ENCODE results near the gene LOXL1. TPM values are rescaled to one million over a fixed set of nuclear protein-coding genes. Genes with fewer than 3 reads are reported as not detected.

LOXL1 gene
- total RNA-seq, 1 donor from 2014 or later = 31.9 TPM

GRCh38 chr15:73925848-73926218 is 429 bp upstream of the LOXL1 start:
- Histone ChIP-seq H3K9me3 (replicated peaks) (no peaks in the 10 kb centered on the region), H3K27me3 (ENCODE audit: low read depth) (peaks cover 36% of the 10 kb centered on the region), H3K4me3 (peak overlapping the region; percentile 77), H3K36me3 (no peaks in the 10 kb centered on the region), H3K4me1 (peaks cover 99% of the 10 kb centered on the region), H3K27ac (replicated peaks) (peak overlapping the region; percentile 87)
- intact Hi-C loops (cut with micrococcal nuclease) = no loop called here
- no peak for DNase-seq
- TF ChIP-seq, protein P1, sequence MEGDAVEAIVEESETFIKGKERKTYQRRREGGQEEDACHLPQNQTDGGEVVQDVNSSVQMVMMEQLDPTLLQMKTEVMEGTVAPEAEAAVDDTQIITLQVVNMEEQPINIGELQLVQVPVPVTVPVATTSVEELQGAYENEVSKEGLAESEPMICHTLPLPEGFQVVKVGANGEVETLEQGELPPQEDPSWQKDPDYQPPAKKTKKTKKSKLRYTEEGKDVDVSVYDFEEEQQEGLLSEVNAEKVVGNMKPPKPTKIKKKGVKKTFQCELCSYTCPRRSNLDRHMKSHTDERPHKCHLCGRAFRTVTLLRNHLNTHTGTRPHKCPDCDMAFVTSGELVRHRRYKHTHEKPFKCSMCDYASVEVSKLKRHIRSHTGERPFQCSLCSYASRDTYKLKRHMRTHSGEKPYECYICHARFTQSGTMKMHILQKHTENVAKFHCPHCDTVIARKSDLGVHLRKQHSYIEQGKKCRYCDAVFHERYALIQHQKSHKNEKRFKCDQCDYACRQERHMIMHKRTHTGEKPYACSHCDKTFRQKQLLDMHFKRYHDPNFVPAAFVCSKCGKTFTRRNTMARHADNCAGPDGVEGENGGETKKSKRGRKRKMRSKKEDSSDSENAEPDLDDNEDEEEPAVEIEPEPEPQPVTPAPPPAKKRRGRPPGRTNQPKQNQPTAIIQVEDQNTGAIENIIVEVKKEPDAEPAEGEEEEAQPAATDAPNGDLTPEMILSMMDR (IDR thresholded peaks at IDR 0.05; ENCODE audit: borderline replicate concordance) = no peak

DNA sequence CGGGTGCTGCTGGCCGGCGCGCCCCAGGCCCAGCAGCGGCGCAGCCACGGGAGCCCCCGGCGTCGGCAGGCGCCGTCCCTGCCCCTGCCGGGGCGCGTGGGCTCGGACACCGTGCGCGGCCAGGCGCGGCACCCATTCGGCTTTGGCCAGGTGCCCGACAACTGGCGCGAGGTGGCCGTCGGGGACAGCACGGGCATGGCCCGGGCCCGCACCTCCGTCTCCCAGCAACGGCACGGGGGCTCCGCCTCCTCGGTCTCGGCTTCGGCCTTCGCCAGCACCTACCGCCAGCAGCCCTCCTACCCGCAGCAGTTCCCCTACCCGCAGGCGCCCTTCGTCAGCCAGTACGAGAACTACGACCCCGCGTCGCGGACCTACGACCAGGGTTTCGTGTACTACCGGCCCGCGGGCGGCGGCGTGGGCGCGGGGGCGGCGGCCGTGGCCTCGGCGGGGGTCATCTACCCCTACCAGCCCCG is 777 bp downstream of the LOXL1 start:
- H3K4me1 ChIP-seq = peaks cover 94% of the 10 kb centered on the region
- peaks cover 36% of the 10 kb centered on the region for H3K27me3 ChIP-seq (ENCODE audit: low read depth)
- H3K4me3 ChIP-seq = peak overlapping the region; percentile 77
- TF ChIP-seq, protein P1 (IDR thresholded peaks at IDR 0.05; ENCODE audit: borderline replicate concordance) = no peak
- no peaks in the 10 kb centered on the region for H3K36me3 ChIP-seq
- intact Hi-C loops (cut with micrococcal nuclease) = no loop called here
- peak overlapping the region; percentile 87 for H3K27ac ChIP-seq (replicated peaks)
- H3K9me3 ChIP-seq (replicated peaks) = no peaks in the 10 kb centered on the region
- DNase-seq = peak; percentile 72

GRCh38 chr15:73927476-73928240 is 1.4 kb downstream of the LOXL1 start:
- Histone ChIP-seq H3K36me3 (no peaks in the 10 kb centered on the region), H3K9me3 (replicated peaks) (no peaks in the 10 kb centered on the region), H3K4me1 (peaks cover 94% of the 10 kb centered on the region), H3K27me3 (ENCODE audit: low read depth) (peaks cover 36% of the 10 kb centered on the region), H3K27ac (replicated peaks) (peak overlapping the region; percentile 87), H3K4me3 (peak overlapping the region; percentile 77)
- TF ChIP-seq, protein P1 (IDR thresholded peaks at IDR 0.05; ENCODE audit: borderline replicate concordance) = peak; percentile 60
- intact Hi-C loops (cut with micrococcal nuclease) = no loop called here
- peak; percentile 65 for DNase-seq

DNA sequence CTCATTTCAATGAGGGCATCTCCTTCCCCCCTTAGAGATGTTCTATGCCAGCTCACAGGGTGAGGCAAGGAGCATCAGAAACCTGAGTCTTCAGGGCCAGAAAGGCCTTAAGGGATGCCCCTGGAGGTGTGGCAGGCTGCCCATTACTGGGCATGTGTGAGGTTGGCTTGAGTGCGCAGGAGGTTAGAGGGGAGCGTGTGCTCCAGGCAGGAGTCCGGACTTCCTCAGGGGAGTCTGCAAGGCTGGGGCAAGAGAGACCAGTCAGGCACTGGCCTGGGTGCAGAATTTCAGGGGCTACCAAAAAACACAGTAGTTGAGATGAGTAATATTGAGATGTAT is 1.9 kb downstream of the LOXL1 start:
- intact Hi-C loops (cut with micrococcal nuclease) = no loop called here
- peak overlapping the region; percentile 77 for H3K4me3 ChIP-seq
- H3K4me1 ChIP-seq = peaks cover 90% of the 10 kb centered on the region
- no peaks in the 10 kb centered on the region for H3K9me3 ChIP-seq (replicated peaks)
- peaks cover 36% of the 10 kb centered on the region for H3K27me3 ChIP-seq (ENCODE audit: low read depth)
- TF ChIP-seq, protein P1 (IDR thresholded peaks at IDR 0.05; ENCODE audit: borderline replicate concordance) = no peak
- peak overlapping the region; percentile 87 for H3K27ac ChIP-seq (replicated peaks)
- H3K36me3 ChIP-seq = no peaks in the 10 kb centered on the region
- no peak for DNase-seq

DNA sequence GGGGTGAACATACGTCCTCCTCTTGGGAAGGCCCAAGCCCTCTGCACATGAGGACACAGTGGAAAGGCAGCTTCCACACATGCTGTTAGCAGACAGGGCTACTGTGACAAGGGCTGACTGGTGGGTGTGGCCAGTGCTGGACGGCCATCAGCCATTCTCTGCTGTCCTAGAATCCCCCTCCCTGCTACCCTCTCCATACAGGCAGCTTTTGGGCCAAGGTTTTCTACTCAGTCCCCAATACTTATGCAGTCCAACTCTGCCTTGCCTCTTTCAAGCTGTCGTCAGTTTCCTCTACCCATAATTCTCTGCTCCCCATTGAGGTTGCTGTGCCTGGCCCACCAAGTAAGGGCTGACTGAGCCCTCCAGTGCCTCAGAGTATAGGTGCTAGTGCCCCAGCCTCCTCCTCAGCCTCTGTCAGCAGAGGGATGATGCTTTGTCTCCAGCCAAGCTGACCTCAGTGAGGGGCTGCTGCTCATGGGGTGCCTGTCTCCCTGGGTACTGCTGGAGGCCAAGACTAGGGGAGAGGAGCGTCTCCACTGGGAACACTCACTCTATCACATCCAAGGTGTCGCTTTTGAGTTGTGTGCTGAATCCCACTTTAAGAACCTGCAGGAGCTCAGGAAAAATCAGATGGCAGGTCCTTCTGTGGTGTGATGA is 2.8 kb downstream of the LOXL1 start:
- Histone ChIP-seq H3K36me3 (no peaks in the 10 kb centered on the region), H3K4me3 (peak overlapping the region; percentile 77), H3K27ac (replicated peaks) (peak overlapping the region; percentile 72), H3K9me3 (replicated peaks) (no peaks in the 10 kb centered on the region), H3K4me1 (peaks cover 81% of the 10 kb centered on the region), H3K27me3 (ENCODE audit: low read depth) (peaks cover 36% of the 10 kb centered on the region)
- intact Hi-C loops (cut with micrococcal nuclease) = no loop called here
- DNase-seq = peak; percentile 1
- TF ChIP-seq, protein P1 (IDR thresholded peaks at IDR 0.05; ENCODE audit: borderline replicate concordance) = no peak

All from left ventricle myocardium inferior (tissue), 1 donor.